ENCODE results near the gene SQOR.

The SQOR gene

DNA sequence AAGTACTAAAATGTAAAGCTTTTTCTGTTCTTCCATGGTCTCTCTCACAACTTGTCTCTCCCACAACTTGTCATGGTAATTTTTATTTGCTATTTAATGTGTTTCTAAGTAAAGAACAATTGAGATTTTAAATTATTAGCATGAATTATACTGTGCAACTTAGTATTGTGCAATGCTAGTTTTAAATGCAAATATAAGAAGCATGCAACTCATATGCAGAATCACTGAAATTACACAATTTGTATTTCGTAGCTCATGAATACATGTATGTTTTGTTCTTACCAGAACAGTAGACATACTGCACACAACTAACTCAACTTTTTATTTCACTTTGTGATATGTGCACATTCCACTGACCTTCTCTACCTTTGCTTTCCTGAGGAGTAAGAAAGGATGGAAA lies 96.5 kb downstream of the SQOR start:
- DNase-seq (ENCODE audit: low read depth), result no peak
- H3K4me3 ChIP-seq (ENCODE audit: control insufficient read depth, low read depth, low read length), result no peak overlapping the region
- TF ChIP-seq, protein P1, sequence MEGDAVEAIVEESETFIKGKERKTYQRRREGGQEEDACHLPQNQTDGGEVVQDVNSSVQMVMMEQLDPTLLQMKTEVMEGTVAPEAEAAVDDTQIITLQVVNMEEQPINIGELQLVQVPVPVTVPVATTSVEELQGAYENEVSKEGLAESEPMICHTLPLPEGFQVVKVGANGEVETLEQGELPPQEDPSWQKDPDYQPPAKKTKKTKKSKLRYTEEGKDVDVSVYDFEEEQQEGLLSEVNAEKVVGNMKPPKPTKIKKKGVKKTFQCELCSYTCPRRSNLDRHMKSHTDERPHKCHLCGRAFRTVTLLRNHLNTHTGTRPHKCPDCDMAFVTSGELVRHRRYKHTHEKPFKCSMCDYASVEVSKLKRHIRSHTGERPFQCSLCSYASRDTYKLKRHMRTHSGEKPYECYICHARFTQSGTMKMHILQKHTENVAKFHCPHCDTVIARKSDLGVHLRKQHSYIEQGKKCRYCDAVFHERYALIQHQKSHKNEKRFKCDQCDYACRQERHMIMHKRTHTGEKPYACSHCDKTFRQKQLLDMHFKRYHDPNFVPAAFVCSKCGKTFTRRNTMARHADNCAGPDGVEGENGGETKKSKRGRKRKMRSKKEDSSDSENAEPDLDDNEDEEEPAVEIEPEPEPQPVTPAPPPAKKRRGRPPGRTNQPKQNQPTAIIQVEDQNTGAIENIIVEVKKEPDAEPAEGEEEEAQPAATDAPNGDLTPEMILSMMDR (IDR thresholded peaks at IDR 0.05; ENCODE audit: control insufficient read depth, insufficient read depth, low read depth, low read length, missing control alignments), result no peak

DNA sequence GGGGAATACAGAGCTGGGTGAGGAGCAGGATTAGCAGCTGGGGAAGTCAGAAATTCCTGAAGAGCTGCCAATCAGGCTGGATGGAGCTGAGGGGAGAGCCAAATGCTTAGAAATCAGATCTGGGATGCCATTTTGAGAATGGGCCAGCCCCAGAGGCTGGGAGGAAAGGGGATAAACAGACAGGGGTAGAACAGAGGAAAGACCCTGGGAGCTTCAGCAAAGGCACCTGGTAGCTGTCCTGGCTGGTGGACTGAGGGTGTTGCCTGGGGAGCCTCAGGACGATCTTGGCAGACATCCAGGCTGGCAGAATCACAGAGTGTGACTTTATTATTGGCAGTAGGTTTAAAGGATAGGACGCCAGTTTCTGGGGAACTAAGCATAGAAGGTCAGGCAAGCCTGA lies 97.8 kb downstream of the SQOR start:
- TF ChIP-seq, protein P1 (IDR thresholded peaks at IDR 0.05; ENCODE audit: control insufficient read depth, insufficient read depth, low read depth, low read length, missing control alignments), result no peak
- H3K4me3 ChIP-seq (ENCODE audit: control insufficient read depth, low read depth, low read length), result no peak overlapping the region
- DNase-seq (ENCODE audit: low read depth), result no peak

DNA sequence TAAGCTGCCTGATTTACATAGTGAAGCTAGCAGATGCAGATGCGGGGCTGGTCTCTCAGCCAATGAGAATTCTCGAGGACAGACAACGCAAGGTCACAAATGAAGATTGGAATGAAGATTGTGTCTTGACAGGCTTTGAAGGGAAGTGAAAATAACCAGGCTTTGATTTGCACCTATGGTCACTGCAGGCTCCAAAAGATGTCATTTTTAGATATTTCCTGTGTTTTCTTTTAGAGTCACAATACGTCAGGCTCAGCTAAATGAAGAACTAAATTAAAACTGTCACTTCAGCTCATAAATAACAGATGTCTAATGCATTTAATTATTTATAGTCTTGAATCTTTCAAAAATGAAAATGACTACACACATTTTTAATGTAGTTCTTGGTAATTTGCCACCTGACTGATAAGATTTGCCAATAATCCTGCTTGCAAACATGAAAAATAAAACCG lies 99.5 kb downstream of the SQOR start:
- no peak for DNase-seq (ENCODE audit: low read depth)
- no peak overlapping the region for H3K4me3 ChIP-seq (ENCODE audit: control insufficient read depth, low read depth, low read length)
- TF ChIP-seq, protein P1 (IDR thresholded peaks at IDR 0.05; ENCODE audit: control insufficient read depth, insufficient read depth, low read depth, low read length, missing control alignments), result no peak
